Osteoblast (primary cell): ENCODE measurements around the gene ADCY9. TPM values are rescaled to one million over a fixed set of nuclear protein-coding genes. Genes with fewer than 3 reads are reported as not detected.

Experiments
- DNase-seq: peaks from one replicate; pipeline ENCODE4 v3.0.0; 2011; ENCODE audit warnings: low spot score, mixed read lengths; ENCODE audit not compliant: insufficient read length; ENCODE audit errors: missing footprints
- H2AFZ ChIP-seq: 2 replicates; pipeline ENCODE4 v1.6.0; 2011; ENCODE audit warnings: mild to moderate bottlenecking, low read length
- H3K27ac ChIP-seq: 2 replicates; pipeline ENCODE4 v1.5.1; 2011; ENCODE audit warnings: mild to moderate bottlenecking, low read depth, low read length, moderate library complexity
- H3K27me3 ChIP-seq: 2 replicates; pipeline ENCODE4 v1.6.0; 2012; ENCODE audit warnings: mild to moderate bottlenecking, control low read depth, inconsistent platforms, low read length, moderate library complexity; ENCODE audit not compliant: insufficient read depth
- H3K36me3 ChIP-seq: 2 replicates; pipeline ENCODE4 v1.5.1; 2011; ENCODE audit warnings: mild to moderate bottlenecking, low read length, control low read depth, moderate library complexity; ENCODE audit not compliant: insufficient read depth
- H3K4me1 ChIP-seq: 2 replicates; pipeline ENCODE4 v1.5.1; 2011; ENCODE audit warnings: mild to moderate bottlenecking, low read length, control low read depth, moderate library complexity; ENCODE audit not compliant: insufficient read depth
- H3K4me2 ChIP-seq: 2 replicates; pipeline ENCODE4 v1.6.0; 2011; ENCODE audit warnings: mild to moderate bottlenecking, low read length; ENCODE audit not compliant: insufficient read depth
- H3K4me3 ChIP-seq: fragments of 200-600 bp; sonication (generic); 3 replicates; pipeline ENCODE4 v1.5.1; 2012; ENCODE audit warnings: mild to moderate bottlenecking, low read length, inconsistent platforms; ENCODE audit not compliant: insufficient read depth
- H3K79me2 ChIP-seq: 2 replicates; pipeline ENCODE4 v1.6.0; 2012; ENCODE audit warnings: mild to moderate bottlenecking, low read length, control low read depth, inconsistent platforms; ENCODE audit not compliant: insufficient read depth
- H3K9me3 ChIP-seq: 2 replicates; pipeline ENCODE4 v1.5.1; 2011; ENCODE audit warnings: low read depth, low read length, control low read depth
- H4K20me1 ChIP-seq: 2 replicates; pipeline ENCODE4 v1.6.0; 2012; ENCODE audit warnings: mild to moderate bottlenecking, low read length, control low read depth; ENCODE audit not compliant: insufficient read depth
- CTCF ChIP-seq: IDR thresholded peaks from 2 replicates; pipeline ENCODE4 v1.5.1; 2011; ENCODE audit warnings: mild to moderate bottlenecking, low read depth, low read length, moderate library complexity; ENCODE audit errors: extremely low read depth
- total RNA-seq: library from RNA; depleted of rRNA; stranded (reverse); fragments of >200 nt; gene quantifications from 2 replicates; pipeline ENCODE4 v1.2.3, GENCODE V29; 2012

The ADCY9 gene
- total RNA-seq, 1 donor = 29.3 TPM

GRCh38 chr16:4106516-4106915 is 9.7 kb downstream of the ADCY9 start:
- Histone ChIP-seq H3K79me2 (peaks cover 32% of the 10 kb centered on the region), H2AFZ (no peak overlapping the region), H3K9me3 (no peaks in the 10 kb centered on the region), H3K4me2 (no peak overlapping the region), H3K4me1 (peaks cover 7% of the 10 kb centered on the region), H3K27me3 (no peaks in the 10 kb centered on the region), H4K20me1 (no peaks in the 10 kb centered on the region), H3K36me3 (peaks cover 4% of the 10 kb centered on the region), H3K4me3 (no peak overlapping the region), H3K27ac (no peak overlapping the region)
- TF ChIP-seq CTCF = no peak
- DNase-seq = no peak

GRCh38 chr16:4105848-4106247 is 10.4 kb downstream of the ADCY9 start:
- Histone ChIP-seq H4K20me1 (no peaks in the 10 kb centered on the region), H3K27me3 (no peaks in the 10 kb centered on the region), H3K4me2 (no peak overlapping the region), H2AFZ (no peak overlapping the region), H3K4me1 (peaks cover 8% of the 10 kb centered on the region), H3K27ac (no peak overlapping the region), H3K36me3 (peaks cover 4% of the 10 kb centered on the region), H3K4me3 (no peak overlapping the region), H3K9me3 (no peaks in the 10 kb centered on the region), H3K79me2 (peaks cover 29% of the 10 kb centered on the region)
- DNase-seq = no peak
- TF ChIP-seq CTCF = no peak

GRCh38 chr16:4103745-4104144 is 12.5 kb downstream of the ADCY9 start:
- Histone ChIP-seq H2AFZ (no peak overlapping the region), H3K36me3 (peaks cover 5% of the 10 kb centered on the region), H3K9me3 (no peaks in the 10 kb centered on the region), H3K27ac (no peak overlapping the region), H4K20me1 (no peaks in the 10 kb centered on the region), H3K27me3 (no peaks in the 10 kb centered on the region), H3K4me2 (no peak overlapping the region), H3K79me2 (peaks cover 19% of the 10 kb centered on the region), H3K4me3 (no peak overlapping the region), H3K4me1 (peaks cover 8% of the 10 kb centered on the region)
- no peak for DNase-seq
- no peak for TF ChIP-seq CTCF

GRCh38 chr16:4101421-4102219 is 14.6 kb downstream of the ADCY9 start:
- Histone ChIP-seq H3K4me2 (peak overlapping the region; percentile 83), H3K36me3 (peaks cover 3% of the 10 kb centered on the region), H3K27ac (peak overlapping the region; percentile 35), H4K20me1 (no peaks in the 10 kb centered on the region), H3K79me2 (peaks cover 23% of the 10 kb centered on the region), H3K9me3 (no peaks in the 10 kb centered on the region), H2AFZ (peak overlapping the region; percentile 68), H3K4me3 (peak overlapping the region; percentile 65), H3K27me3 (no peaks in the 10 kb centered on the region), H3K4me1 (peaks cover 10% of the 10 kb centered on the region)
- no peak for TF ChIP-seq CTCF
- DNase-seq = peak; percentile 76
